Germinal center (tissue), 1 donor: ENCODE measurements around the gene ANKS1A.
"Not testable (repeated sequence)": the region's sequence is repeated elsewhere in the genome, so short reads cannot be mapped to it uniquely, and the experiment has no call there.

Experiments used
- DNase-seq: peaks from one replicate; pipeline ENCODE4 v3.0.0; 2012; ENCODE audit warnings: mixed read lengths, low spot score

ANKS1A gene

GRCh38 chr6:34961082-34961481 lies 72.0 kb downstream of the ANKS1A start:
- DNase-seq, result no peak

GRCh38 chr6:34961574-34961973 lies 72.5 kb downstream of the ANKS1A start:
- no peak for DNase-seq

GRCh38 chr6:34964564-34964963 lies 75.5 kb downstream of the ANKS1A start:
- no peak for DNase-seq

GRCh38 chr6:34967461-34967860 lies 78.4 kb downstream of the ANKS1A start:
- DNase-seq, result no peak

- no peak for DNase-seq
These were observed 80.7 kb downstream of the ANKS1A start for GRCh38 chr6:34969662-34970265.

- no peak for DNase-seq
These were observed 81.4 kb downstream of the ANKS1A start for GRCh38 chr6:34970488-34970887.

- no peak for DNase-seq
These were observed 81.9 kb downstream of the ANKS1A start for GRCh38 chr6:34970957-34971356.

GRCh38 chr6:34973547-34974248 lies 84.6 kb downstream of the ANKS1A start:
- DNase-seq, result no peak

GRCh38 chr6:34974249-34974642 lies 85.2 kb downstream of the ANKS1A start:
- no peak for DNase-seq

GRCh38 chr6:34976239-34976638 lies 87.2 kb downstream of the ANKS1A start:
- no peak for DNase-seq

GRCh38 chr6:34979218-34979617 lies 90.2 kb downstream of the ANKS1A start:
- DNase-seq, result no peak

GRCh38 chr6:34979994-34980393 lies 90.9 kb downstream of the ANKS1A start:
- DNase-seq, result no peak

- DNase-seq, result no peak
These were observed 92.3 kb downstream of the ANKS1A start for GRCh38 chr6:34981366-34981765.

GRCh38 chr6:34981951-34982350 lies 92.9 kb downstream of the ANKS1A start:
- DNase-seq, result no peak

- no peak for DNase-seq
These were observed 93.4 kb downstream of the ANKS1A start for GRCh38 chr6:34982424-34982852.

- no peak for DNase-seq
These were observed 95.4 kb downstream of the ANKS1A start for GRCh38 chr6:34984416-34984815.

- DNase-seq, result no peak
These were observed 96.2 kb downstream of the ANKS1A start for GRCh38 chr6:34985236-34985635.

GRCh38 chr6:34986845-34987246 lies 97.8 kb downstream of the ANKS1A start:
- peak; percentile 67 for DNase-seq

GRCh38 chr6:34987506-34987905 lies 98.5 kb downstream of the ANKS1A start:
- no peak for DNase-seq

GRCh38 chr6:34990971-34991560 lies 102.0 kb downstream of the ANKS1A start:
- no peak for DNase-seq

- DNase-seq, result no peak
These were observed 103.3 kb downstream of the ANKS1A start for GRCh38 chr6:34992376-34992775.

GRCh38 chr6:34993213-34993612 lies 104.2 kb downstream of the ANKS1A start:
- DNase-seq, result no peak

- DNase-seq, result no peak
These were observed 105.6 kb downstream of the ANKS1A start for GRCh38 chr6:34994693-34995092.

- DNase-seq, result not testable (repeated sequence)
These were observed 109.4 kb downstream of the ANKS1A start for GRCh38 chr6:34998417-34998816.
